ENCODE measurements around the gene MAPK8.

DNA sequence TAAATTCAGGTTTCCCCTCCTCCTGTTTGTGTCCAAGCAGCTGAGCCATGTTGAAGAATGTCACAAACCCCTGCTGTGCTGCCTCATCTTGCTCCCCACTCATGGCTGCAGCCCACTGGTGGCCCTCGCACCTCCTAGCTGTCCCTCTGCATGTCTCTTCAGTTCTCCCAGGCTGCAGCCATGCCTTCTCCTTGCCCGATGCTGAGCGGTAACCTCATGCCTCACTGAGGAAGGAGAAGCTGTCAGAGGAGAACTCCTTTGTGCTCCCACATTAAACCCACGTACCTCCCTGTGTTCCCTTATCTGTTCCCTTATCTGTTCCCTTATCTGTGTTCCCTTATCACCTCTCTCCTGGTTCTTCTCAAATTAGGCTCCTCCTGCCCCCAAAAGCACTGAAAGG lies 21.7 kb upstream of the MAPK8 start:
- TF ChIP-seq, protein P1, sequence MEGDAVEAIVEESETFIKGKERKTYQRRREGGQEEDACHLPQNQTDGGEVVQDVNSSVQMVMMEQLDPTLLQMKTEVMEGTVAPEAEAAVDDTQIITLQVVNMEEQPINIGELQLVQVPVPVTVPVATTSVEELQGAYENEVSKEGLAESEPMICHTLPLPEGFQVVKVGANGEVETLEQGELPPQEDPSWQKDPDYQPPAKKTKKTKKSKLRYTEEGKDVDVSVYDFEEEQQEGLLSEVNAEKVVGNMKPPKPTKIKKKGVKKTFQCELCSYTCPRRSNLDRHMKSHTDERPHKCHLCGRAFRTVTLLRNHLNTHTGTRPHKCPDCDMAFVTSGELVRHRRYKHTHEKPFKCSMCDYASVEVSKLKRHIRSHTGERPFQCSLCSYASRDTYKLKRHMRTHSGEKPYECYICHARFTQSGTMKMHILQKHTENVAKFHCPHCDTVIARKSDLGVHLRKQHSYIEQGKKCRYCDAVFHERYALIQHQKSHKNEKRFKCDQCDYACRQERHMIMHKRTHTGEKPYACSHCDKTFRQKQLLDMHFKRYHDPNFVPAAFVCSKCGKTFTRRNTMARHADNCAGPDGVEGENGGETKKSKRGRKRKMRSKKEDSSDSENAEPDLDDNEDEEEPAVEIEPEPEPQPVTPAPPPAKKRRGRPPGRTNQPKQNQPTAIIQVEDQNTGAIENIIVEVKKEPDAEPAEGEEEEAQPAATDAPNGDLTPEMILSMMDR (IDR thresholded peaks at IDR 0.05), result no peak
- TF ChIP-seq POLR2A (IDR thresholded peaks at IDR 0.05) (no peak), POLR2AphosphoS5 (IDR thresholded peaks at IDR 0.05) (no peak), EP300 (IDR thresholded peaks at IDR 0.05) (no peak)

Measured in suprapubic skin (tissue), 4 donors.